Retinal pigment epithelial cell (primary cell): ENCODE measurements around the gene GOLT1B.

Experiments used
- DNase-seq: peaks from one replicate; pipeline ENCODE4 v3.0.0-alpha.2; 2010; ENCODE audit warnings: low read depth
- H3K4me3 ChIP-seq: 2 replicates; pipeline ENCODE4 v1.5.1; 2011; ENCODE audit warnings: mild to moderate bottlenecking, low read length, control low read depth, moderate library complexity
- TF ChIP-seq, protein P1 (sequence below): conservative IDR thresholded peaks from 2 replicates; pipeline ENCODE4 v1.5.1; 2011; ENCODE audit warnings: low read depth, low read length, control low read depth, inconsistent platforms

GOLT1B gene

DNA sequence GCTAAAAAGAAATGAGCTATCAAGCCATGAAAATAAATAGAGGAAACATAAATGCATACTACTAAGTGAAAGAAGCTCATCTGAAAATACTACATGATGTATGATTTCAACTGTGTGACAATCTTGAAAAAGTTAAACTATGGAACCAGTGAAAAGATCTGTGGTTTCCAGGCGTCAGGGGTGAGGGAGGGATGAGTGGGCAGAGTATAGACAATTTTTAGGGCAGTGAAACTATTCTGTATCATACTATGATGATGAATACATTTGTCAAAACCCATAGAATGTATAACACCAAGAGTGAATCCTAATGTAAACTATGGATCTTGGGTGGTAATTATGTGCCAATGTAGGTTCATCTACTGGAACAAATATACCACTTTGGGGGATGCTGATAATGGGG is 45.8 kb downstream of the GOLT1B start:
- TF ChIP-seq, protein P1, sequence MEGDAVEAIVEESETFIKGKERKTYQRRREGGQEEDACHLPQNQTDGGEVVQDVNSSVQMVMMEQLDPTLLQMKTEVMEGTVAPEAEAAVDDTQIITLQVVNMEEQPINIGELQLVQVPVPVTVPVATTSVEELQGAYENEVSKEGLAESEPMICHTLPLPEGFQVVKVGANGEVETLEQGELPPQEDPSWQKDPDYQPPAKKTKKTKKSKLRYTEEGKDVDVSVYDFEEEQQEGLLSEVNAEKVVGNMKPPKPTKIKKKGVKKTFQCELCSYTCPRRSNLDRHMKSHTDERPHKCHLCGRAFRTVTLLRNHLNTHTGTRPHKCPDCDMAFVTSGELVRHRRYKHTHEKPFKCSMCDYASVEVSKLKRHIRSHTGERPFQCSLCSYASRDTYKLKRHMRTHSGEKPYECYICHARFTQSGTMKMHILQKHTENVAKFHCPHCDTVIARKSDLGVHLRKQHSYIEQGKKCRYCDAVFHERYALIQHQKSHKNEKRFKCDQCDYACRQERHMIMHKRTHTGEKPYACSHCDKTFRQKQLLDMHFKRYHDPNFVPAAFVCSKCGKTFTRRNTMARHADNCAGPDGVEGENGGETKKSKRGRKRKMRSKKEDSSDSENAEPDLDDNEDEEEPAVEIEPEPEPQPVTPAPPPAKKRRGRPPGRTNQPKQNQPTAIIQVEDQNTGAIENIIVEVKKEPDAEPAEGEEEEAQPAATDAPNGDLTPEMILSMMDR = no peak

GRCh38 chr12:21551841-21552465 is 50.4 kb downstream of the GOLT1B start:
- no peak overlapping the region for H3K4me3 ChIP-seq
- TF ChIP-seq, protein P1 = no peak
- no peak for DNase-seq

More for the DNA sequence above, 45.8 kb downstream of the GOLT1B start:
- no peak for DNase-seq
- H3K4me3 ChIP-seq = no peak overlapping the region

GRCh38 chr12:21552635-21553328 is 51.2 kb downstream of the GOLT1B start:
- no peak overlapping the region for H3K4me3 ChIP-seq
- TF ChIP-seq, protein P1 = no peak
- no peak for DNase-seq

- TF ChIP-seq, protein P1 = no peak
- H3K4me3 ChIP-seq = no peak overlapping the region
- DNase-seq = no peak
These were observed 51.7 kb downstream of the GOLT1B start for GRCh38 chr12:21553329-21553675.

- TF ChIP-seq, protein P1 = no peak
- H3K4me3 ChIP-seq = no peak overlapping the region
- DNase-seq = no peak
These were observed 56.6 kb downstream of the GOLT1B start for GRCh38 chr12:21558100-21558679.

GRCh38 chr12:21559855-21560569 is 58.4 kb downstream of the GOLT1B start:
- no peak overlapping the region for H3K4me3 ChIP-seq
- TF ChIP-seq, protein P1 = no peak
- DNase-seq = no peak

GRCh38 chr12:21561158-21561557 is 59.6 kb downstream of the GOLT1B start:
- no peak overlapping the region for H3K4me3 ChIP-seq
- TF ChIP-seq, protein P1 = no peak
- no peak for DNase-seq
